ENCODE results near the gene UCN.

- TF ChIP-seq POLR2A (IDR thresholded peaks at IDR 0.05; ENCODE audit: low read depth, low read length) (no peak), CTCF (conservative IDR thresholded peaks at IDR 0.05; ENCODE audit: low read depth, low read length) (no peak), ELK1 (IDR thresholded peaks at IDR 0.05; ENCODE audit: borderline replicate concordance, low read depth, low read length) (no peak), CHD1 (IDR thresholded peaks at IDR 0.05; ENCODE audit: low read depth, low read length) (no peak), MAFK (IDR thresholded peaks at IDR 0.05; ENCODE audit: low read depth, low read length) (no peak), SMC3 (IDR thresholded peaks at IDR 0.05; ENCODE audit: low read depth, low read length) (no peak), RAD21 (IDR thresholded peaks at IDR 0.05; ENCODE audit: low read length) (no peak), NFE2L2 (IDR thresholded peaks at IDR 0.05; ENCODE audit: low read depth, low read length) (no peak), CEBPB (IDR thresholded peaks at IDR 0.05; ENCODE audit: low read depth, low read length) (no peak), FOS (IDR thresholded peaks at IDR 0.05; ENCODE audit: low read depth, low read length) (no peak), USF2 (IDR thresholded peaks at IDR 0.05; ENCODE audit: low read depth, low read length) (no peak), RCOR1 (IDR thresholded peaks at IDR 0.05; ENCODE audit: insufficient replicate concordance, low read length) (no peak), RFX5 (IDR thresholded peaks at IDR 0.05; ENCODE audit: low read depth, low read length) (no peak)
These were observed 32.8 kb downstream of the UCN start, which contains the start of gene DNAJC5G for GRCh38 chr2:27275211-27276150.

Measured in IMR-90 (cell line).